H1 (cell line): ENCODE measurements around the gene COL9A2. TPM values are rescaled to one million over a fixed set of nuclear protein-coding genes. Genes with fewer than 3 reads are reported as not detected.

ENCODE experiments used
- MAX ChIP-seq: IDR thresholded peaks from 2 replicates; pipeline ENCODE4 v1.6.1; 2012; ENCODE audit warnings: inconsistent platforms
- NANOG ChIP-seq: IDR thresholded peaks from 2 replicates; pipeline ENCODE4 v1.6.1; 2011; ENCODE audit warnings: low read length, low read depth, mild to moderate bottlenecking, inconsistent platforms; ENCODE audit not compliant: insufficient read depth, poor library complexity, severe bottlenecking
- RAD21 ChIP-seq, 2 experiments: IDR thresholded peaks in 1 of 2; conservative IDR thresholded peaks in 1 of 2; 2 replicates each; pipeline ENCODE4 v1.6.1; 2011; ENCODE audit warnings: low read depth in 2 of 2, low read length in 2 of 2, improper control_type of control experiment in 1 of 2, inconsistent platforms in 1 of 2, mild to moderate bottlenecking in 1 of 2, moderate library complexity in 1 of 2
- SAP30 ChIP-seq: fragments of 300-600 bp; sonication (generic); IDR thresholded peaks from 2 replicates; pipeline ENCODE4 v1.7.1; 2012; ENCODE audit warnings: low read length, moderate library complexity, mild to moderate bottlenecking, inconsistent platforms; ENCODE audit not compliant: insufficient read depth, insufficient replicate concordance
- polyA plus RNA-seq, 7 experiments: library from polyadenylated mRNA; depleted of rRNA in 3 of 7; stranded (reverse) in 5 of 7; unstranded in 2 of 7; fragments of >200 nt in 5 of 7; fragments of 200-250 nt in 2 of 7; gene quantifications; 1 replicate in 5 of 7; 2 replicates in 1 of 7; 4 replicates in 1 of 7; pipeline versions ENCODE4 v1.2.1 to v1.2.3, GENCODE V29; 2011 to 2013; ENCODE audit warnings: missing spikeins in 2 of 7, mixed read lengths in 2 of 7
- total RNA-seq: library from RNA; stranded (reverse); fragmentation: NEBNext Ultra II Directional; extraction: Animal tissue kit (Norgen Biotek cat#: 25700); gene quantifications from 2 replicates; pipeline ENCODE4 v1.2.1, GENCODE V29; 2021

COL9A2 gene
- total and polyA plus RNA-seq, 2 of the 8 experiments (the other 6 are each of a cell fraction or from before 2014, with no cell fraction given) = 3.2 to 3.3 TPM

GRCh38 chr1:40339420-40340323, 22.6 kb upstream of the COL9A2 start (continued):
- TF ChIP-seq SAP30 (no peak), NANOG (no peak), RAD21 (IDR thresholded peaks at IDR 0.05 in 1 of 2, conservative IDR thresholded peaks at IDR 0.05 in 1 of 2; ENCODE audit: low read depth in 2 of 2, low read length in 2 of 2) (no peak), MAX (no peak)
